AG04450 (cell line): ENCODE results near the gene TRAF3IP1. TPM values are rescaled to one million over a fixed set of nuclear protein-coding genes. Genes with fewer than 3 reads are reported as not detected.

ENCODE experiments used
- CTCF ChIA-PET: fragments of 300-600, 350-600 bp; formaldehyde crosslinking; extraction: SDS; loops from one replicate; lab custom pipeline; 2022; ENCODE audit warnings: antibody characterized with exemption, inconsistent platforms; lab: Charles Lee
- POLR2A ChIA-PET: fragments of 350-600 bp; formaldehyde crosslinking; extraction: SDS; loops from one replicate; lab custom pipeline; 2021; ENCODE audit warnings: antibody characterized with exemption, inconsistent platforms; lab: Yijun Ruan, JAX
- DNase-seq: peaks from one replicate; pipeline ENCODE4 v3.0.0-alpha.2; 2011; ENCODE audit warnings: low read depth, low spot score
- H3K27ac ChIP-seq: one replicate; pipeline ENCODE4 v1.5.1; 2012; ENCODE audit warnings: low read depth, low read length, control low read depth
- H3K27me3 ChIP-seq: one replicate; pipeline ENCODE4 v1.6.0; 2012; ENCODE audit warnings: low read length; ENCODE audit not compliant: control insufficient read depth, insufficient read depth
- H3K4me3 ChIP-seq: 2 replicates; pipeline ENCODE4 v1.5.1; 2011; ENCODE audit warnings: mild to moderate bottlenecking, low read depth, low read length, control low read depth
- H3K9me3 ChIP-seq: 2 replicates; pipeline ENCODE4 v1.5.1; 2012; ENCODE audit warnings: low read length; ENCODE audit not compliant: control insufficient read depth, insufficient read depth
- polyA plus RNA-seq: library from polyadenylated mRNA; depleted of rRNA; stranded (reverse); fragments of >200 nt; gene quantifications from 2 replicates; pipeline ENCODE4 v1.2.3, GENCODE V29; 2011
- TF ChIP-seq, protein P1 (sequence below): IDR thresholded peaks from 2 replicates; pipeline ENCODE4 v1.5.1; 2011; ENCODE audit warnings: low read depth, low read length, control low read depth, inconsistent platforms

The TRAF3IP1 gene
- polyA plus RNA-seq, 1 experiment = 5.9 TPM

GRCh38 chr2:238380785-238381184 is 60.5 kb downstream of the TRAF3IP1 start:
- Histone ChIP-seq H3K9me3 (0 out of 2 replicates have a peak, but pooled peaks cover 2% of the 10 kb centered on the region), H3K4me3 (no peak overlapping the region), H3K27ac (no peak overlapping the region), H3K27me3 (no peaks in the 10 kb centered on the region)
- TF ChIP-seq, protein P1, sequence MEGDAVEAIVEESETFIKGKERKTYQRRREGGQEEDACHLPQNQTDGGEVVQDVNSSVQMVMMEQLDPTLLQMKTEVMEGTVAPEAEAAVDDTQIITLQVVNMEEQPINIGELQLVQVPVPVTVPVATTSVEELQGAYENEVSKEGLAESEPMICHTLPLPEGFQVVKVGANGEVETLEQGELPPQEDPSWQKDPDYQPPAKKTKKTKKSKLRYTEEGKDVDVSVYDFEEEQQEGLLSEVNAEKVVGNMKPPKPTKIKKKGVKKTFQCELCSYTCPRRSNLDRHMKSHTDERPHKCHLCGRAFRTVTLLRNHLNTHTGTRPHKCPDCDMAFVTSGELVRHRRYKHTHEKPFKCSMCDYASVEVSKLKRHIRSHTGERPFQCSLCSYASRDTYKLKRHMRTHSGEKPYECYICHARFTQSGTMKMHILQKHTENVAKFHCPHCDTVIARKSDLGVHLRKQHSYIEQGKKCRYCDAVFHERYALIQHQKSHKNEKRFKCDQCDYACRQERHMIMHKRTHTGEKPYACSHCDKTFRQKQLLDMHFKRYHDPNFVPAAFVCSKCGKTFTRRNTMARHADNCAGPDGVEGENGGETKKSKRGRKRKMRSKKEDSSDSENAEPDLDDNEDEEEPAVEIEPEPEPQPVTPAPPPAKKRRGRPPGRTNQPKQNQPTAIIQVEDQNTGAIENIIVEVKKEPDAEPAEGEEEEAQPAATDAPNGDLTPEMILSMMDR = no peak
- ChIA-PET CTCF (interaction anchor here (1.3 kb wide), 1 partner anchor 10 kb away, joined by 4 read pairs; no protein-coding TSS in a partner anchor), POLR2A (no interaction called here)
- peak; percentile 13 for DNase-seq

DNA sequence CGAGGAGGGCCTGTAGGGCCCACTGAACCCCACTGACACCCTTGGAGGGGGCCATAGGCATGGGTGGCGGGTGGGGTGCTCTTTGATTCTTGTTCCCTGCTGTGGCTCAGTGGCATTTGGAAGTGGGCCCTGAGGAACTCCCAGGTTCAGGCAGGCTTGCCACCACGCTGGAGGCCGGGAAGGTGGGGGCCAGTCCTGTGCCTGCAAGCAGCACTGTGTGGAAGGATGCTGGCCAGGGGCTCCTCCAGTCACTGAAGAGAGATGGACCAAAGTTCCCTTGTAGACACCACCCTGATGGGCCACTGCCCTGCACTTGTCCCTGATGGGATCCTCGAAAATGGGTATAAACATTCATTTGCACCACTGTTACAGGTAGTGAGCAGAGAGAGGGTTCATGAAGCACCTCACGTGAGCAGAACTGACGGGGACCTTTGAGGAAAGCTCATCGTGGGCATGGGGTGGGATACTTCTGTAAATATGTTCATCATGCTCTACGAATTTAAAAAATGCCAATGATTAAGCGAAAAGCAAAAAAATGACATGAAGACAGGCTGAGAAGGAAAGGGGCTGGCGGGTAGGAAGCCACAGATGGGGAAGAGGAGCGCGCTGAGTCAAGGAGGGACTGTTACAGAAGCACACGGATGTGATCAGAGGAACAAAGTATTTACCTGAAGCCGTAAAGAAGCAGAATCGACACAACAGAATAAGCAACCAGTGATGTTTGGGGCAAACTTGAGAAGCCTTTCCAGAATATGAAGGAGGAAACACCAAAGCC is 61.2 kb downstream of the TRAF3IP1 start:
- ChIA-PET CTCF (no interaction called here), POLR2A (no interaction called here)
- no peak overlapping the region for H3K27ac ChIP-seq
- no peak for DNase-seq
- H3K9me3 ChIP-seq = 0 out of 2 replicates have a peak, but pooled peaks cover 2% of the 10 kb centered on the region
- no peaks in the 10 kb centered on the region for H3K27me3 ChIP-seq
- TF ChIP-seq, protein P1 = no peak
- H3K4me3 ChIP-seq = no peak overlapping the region

DNA sequence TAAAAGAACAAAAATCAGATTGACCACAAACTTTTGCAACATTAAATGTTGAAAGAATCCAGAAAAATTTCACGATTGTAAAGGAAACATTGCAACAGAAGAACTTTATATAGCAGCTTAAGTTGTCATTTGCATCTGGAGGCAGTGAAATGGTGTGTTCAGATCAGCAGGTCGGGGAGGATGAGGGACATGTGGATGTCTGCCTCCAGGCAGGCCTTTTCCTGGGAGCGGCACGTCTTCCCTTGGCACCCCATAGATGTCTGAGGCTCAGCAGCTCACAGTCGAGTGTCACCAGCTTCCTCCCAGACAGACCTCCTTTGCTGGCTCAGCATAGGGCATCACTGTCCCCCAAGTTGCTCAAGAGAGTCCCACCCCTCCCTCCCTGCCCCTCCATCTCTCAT is 62.1 kb downstream of the TRAF3IP1 start:
- Histone ChIP-seq H3K4me3 (no peak overlapping the region), H3K27ac (no peak overlapping the region), H3K9me3 (0 out of 2 replicates have a peak, but pooled peaks cover 2% of the 10 kb centered on the region), H3K27me3 (no peaks in the 10 kb centered on the region)
- DNase-seq = no peak
- TF ChIP-seq, protein P1 = no peak
- CTCF ChIA-PET = no interaction called here
- POLR2A ChIA-PET = no interaction called here

GRCh38 chr2:238383135-238383534 is 62.8 kb downstream of the TRAF3IP1 start:
- CTCF ChIA-PET = no interaction called here

More at GRCh38 chr2:238383135-238383534, 62.8 kb downstream of the TRAF3IP1 start:
- Histone ChIP-seq H3K27me3 (no peaks in the 10 kb centered on the region), H3K27ac (no peak overlapping the region), H3K4me3 (no peak overlapping the region), H3K9me3 (0 out of 2 replicates have a peak, but pooled peaks cover 2% of the 10 kb centered on the region)
- TF ChIP-seq, protein P1 = no peak
- POLR2A ChIA-PET = no interaction called here
- DNase-seq = no peak
